HCT116 (cell line): ENCODE results near the gene APEX2. TPM values are rescaled to one million over a fixed set of nuclear protein-coding genes. Genes with fewer than 3 reads are reported as not detected.

Experiments used
- ATAC-seq: fragments of 200-7000 bp; cut with Tn5 transposase; 2 replicates; pipeline ENCODE4 v1.9.1; 2020; ENCODE audit warnings: mild to moderate bottlenecking, moderate library complexity
- BruUV-seq: library from RNA; stranded (reverse); fragments of 400-500 nt; replicated peaks from 2 replicates; lab custom pipeline; 2021; lab: Mats Ljungman, UMichigan
- CTCF ChIA-PET: fragments of 300-600 bp; sonication (Branson Sonifier 250); formaldehyde crosslinking; loops from one replicate; lab custom pipeline; 2021; ENCODE audit warnings: antibody characterized with exemption; lab: Charles Lee
- POLR2A ChIA-PET: fragments of 300-600, 350-600 bp; sonication (Branson Sonifier 250); formaldehyde crosslinking; loops from one replicate; lab custom pipeline; 2021; ENCODE audit warnings: antibody characterized with exemption; lab: Charles Lee
- RAD21 ChIA-PET, 2 experiments: fragments of 300-600 bp; sonication (Branson Sonifier 250); formaldehyde crosslinking; loops; one replicate each; lab custom pipeline; 2023; ENCODE audit warnings: low total read pairs in 2 of 2; ENCODE audit not compliant: uncharacterized antibody in 2 of 2, unreplicated experiment in 2 of 2, low non-redundant PET in 1 of 2; lab: Charles Lee
- DNase-seq: peaks from one replicate; pipeline ENCODE4 v3.0.0-alpha.2; 2010; ENCODE audit warnings: low read depth, low spot score
- H2AFZ ChIP-seq: fragments of 200-600 bp; shearing (Covaris generic), sonication (generic); 2 replicates; pipeline ENCODE4 v1.6.1; 2017; ENCODE audit warnings: low read depth, mixed run types, mixed read lengths, antibody characterized with exemption, low read length; ENCODE audit not compliant: poor library complexity, severe bottlenecking
- H3K27ac ChIP-seq: 2 replicates; pipeline ENCODE4 v1.5.1; 2012; ENCODE audit warnings: low read depth, low read length
- H3K27me3 ChIP-seq: fragments of 200-600 bp; sonication (generic); 2 replicates; pipeline ENCODE4 v1.6.1; 2016; ENCODE audit warnings: mixed run types, low read length, mixed read lengths; ENCODE audit not compliant: insufficient read depth
- H3K36me3 ChIP-seq, 2 experiments: fragments of 200-500 bp in 1 of 2; fragments of 200-600 bp in 1 of 2; sonication (Bioruptor generic) in 1 of 2; sonication (generic) in 1 of 2; 2 replicates each; pipeline versions ENCODE4 v1.5.1 to v1.6.1; 2014 to 2016; ENCODE audit warnings: low read length in 2 of 2, inconsistent platforms in 1 of 2, mixed read lengths in 1 of 2, mixed run types in 1 of 2; ENCODE audit not compliant: insufficient read depth in 2 of 2, control insufficient read depth in 1 of 2
- H3K4me1 ChIP-seq, 2 experiments: fragments of 200-600 bp in 1 of 2; sonication (generic) in 1 of 2; 2 replicates each; pipeline versions ENCODE4 v1.5.1 to v1.6.1; 2012 to 2017; ENCODE audit warnings: low read length in 2 of 2, inconsistent platforms in 1 of 2, mild to moderate bottlenecking in 1 of 2, mixed read lengths in 1 of 2, mixed run types in 1 of 2, moderate library complexity in 1 of 2; ENCODE audit not compliant: insufficient read depth in 2 of 2, control insufficient read depth in 1 of 2
- H3K4me2 ChIP-seq: fragments of 200-600 bp; sonication (generic); 2 replicates; pipeline ENCODE4 v1.6.1; 2017; ENCODE audit warnings: mixed run types, low read length, mixed read lengths
- H3K4me3 ChIP-seq, 2 experiments: fragments of 200-600 bp in 1 of 2; sonication (generic) in 1 of 2; replicated peaks in 1 of 2; 2 replicates each; pipeline ENCODE4 v1.5.1; 2011 to 2016; ENCODE audit warnings: low read length in 2 of 2, control low read depth in 1 of 2, low read depth in 1 of 2, mild to moderate bottlenecking in 1 of 2, mixed read lengths in 1 of 2, mixed run types in 1 of 2
- H3K79me2 ChIP-seq: fragments of 200-600 bp; sonication (generic); 2 replicates; pipeline ENCODE4 v1.6.1; 2017; ENCODE audit warnings: mild to moderate bottlenecking, mixed run types, low read length, moderate library complexity, mixed read lengths; ENCODE audit not compliant: insufficient read depth
- H3K9ac ChIP-seq: fragments of 200-600 bp; sonication (generic); 2 replicates; pipeline ENCODE4 v1.6.1; 2016; ENCODE audit warnings: low read length, mixed read lengths
- H3K9me2 ChIP-seq: fragments of 200-600 bp; sonication (generic), shearing (Covaris generic); 2 replicates; pipeline ENCODE4 v1.6.1; 2017; ENCODE audit warnings: mixed run types, mild to moderate bottlenecking, moderate library complexity; ENCODE audit not compliant: insufficient read depth
- H3K9me3 ChIP-seq, 2 experiments: fragments of 200-500 bp in 1 of 2; fragments of 200-600 bp in 1 of 2; sonication (Bioruptor generic) in 1 of 2; sonication (generic) in 1 of 2; 2 replicates each; pipeline ENCODE4 v1.6.1; 2014 to 2017; ENCODE audit warnings: low read length in 2 of 2, mixed read lengths in 2 of 2, inconsistent platforms in 1 of 2, low read depth in 1 of 2, mild to moderate bottlenecking in 1 of 2, mixed run types in 1 of 2, moderate library complexity in 1 of 2; ENCODE audit not compliant: control insufficient read depth in 1 of 2, insufficient read depth in 1 of 2
- H4K20me1 ChIP-seq: fragments of 200-600 bp; sonication (generic), shearing (Covaris generic); 2 replicates; pipeline ENCODE4 v1.6.1; 2017; ENCODE audit warnings: mixed run types, mild to moderate bottlenecking, moderate library complexity; ENCODE audit not compliant: insufficient read depth
- EGR1 ChIP-seq: IDR thresholded peaks from 2 replicates; pipeline ENCODE4 v1.6.1; 2012; ENCODE audit warnings: low read depth
- ELF1 ChIP-seq: IDR thresholded peaks from 2 replicates; pipeline ENCODE4 v1.6.1; 2012; ENCODE audit warnings: low read depth, borderline replicate concordance
- FOSL1 ChIP-seq: IDR thresholded peaks from 2 replicates; pipeline ENCODE4 v1.6.1; 2012; ENCODE audit warnings: low read depth
- intact Hi-C: fragments of 100-400 bp; cut with micrococcal nuclease; formaldehyde crosslinking; loops from 2 replicates; pipeline ENCODE4 v1.10.0; 2022
- total RNA-seq: library from RNA; stranded (reverse); gene quantifications from one replicate; pipeline ENCODE4 v1.2.1, GENCODE V29; 2021; ENCODE audit not compliant: unreplicated experiment

Gene APEX2
- total RNA-seq, 1 experiment from 2014 or later = 28.2 TPM

- no peak overlapping the region for H2AFZ ChIP-seq
- no peaks in the 10 kb centered on the region for H4K20me1 ChIP-seq
- CTCF ChIA-PET = no interaction called here
- H3K27me3 ChIP-seq = no peaks in the 10 kb centered on the region
- no TSS peak for BruUV-seq
- RAD21 ChIA-PET = no interaction called here
- ATAC-seq (no peak), DNase-seq (no peak)
- H3K9ac ChIP-seq = no peak overlapping the region
- H3K9me3 ChIP-seq = no peaks in the 10 kb centered on the region
- peaks cover 32% of the 10 kb centered on the region for H3K79me2 ChIP-seq
- no peak overlapping the region for H3K4me3 ChIP-seq
- no peak for TF ChIP-seq ELF1
- no peak overlapping the region for H3K4me2 ChIP-seq
- peaks cover 19 to 67% of the 10 kb centered on the region in 2 experiments for H3K4me1 ChIP-seq
- no peaks in the 10 kb centered on the region for H3K9me2 ChIP-seq
- POLR2A ChIA-PET = no interaction called here
- no peaks in the 10 kb centered on the region; a peak in 1 of 4 replicates for H3K36me3 ChIP-seq
- H3K27ac ChIP-seq = no peak overlapping the region
- intact Hi-C loops = no loop called here
Measured at GRCh38 chrX:55005256-55005655, 5.1 kb downstream of the APEX2 start.

GRCh38 chrX:55006827-55007621 lies 6.9 kb downstream of the APEX2 start:
- no peak overlapping the region for H3K9ac ChIP-seq
- H3K27ac ChIP-seq = peak overlapping the region; percentile 72; the same call in 1 of the 2 replicates
- CTCF ChIA-PET = interaction anchor here (0.7 kb wide), 1 partner anchor 525 kb away, joined by 3 read pairs; no protein-coding TSS in a partner anchor
- no peak for ATAC-seq
- DNase-seq = no peak
- POLR2A ChIA-PET = no interaction called here
- peaks cover 14% of the 10 kb centered on the region for H3K79me2 ChIP-seq
- no peaks in the 10 kb centered on the region; a peak in 1 of 4 replicates for H3K36me3 ChIP-seq
- H3K9me3 ChIP-seq = no peaks in the 10 kb centered on the region
- H4K20me1 ChIP-seq = no peaks in the 10 kb centered on the region
- RAD21 ChIA-PET = no interaction called here
- H3K9me2 ChIP-seq = no peaks in the 10 kb centered on the region
- no peak overlapping the region for H2AFZ ChIP-seq
- no peaks in the 10 kb centered on the region for H3K27me3 ChIP-seq
- peak overlapping the region; percentile 58 for H3K4me2 ChIP-seq
- peaks cover 16 to 57% of the 10 kb centered on the region in 2 experiments for H3K4me1 ChIP-seq
- H3K4me3 ChIP-seq = no peak overlapping the region
- no TSS peak for BruUV-seq
- intact Hi-C loops = no loop called here
- TF ChIP-seq EGR1 (no peak), FOSL1 (no peak)
